Prostate gland (tissue), 2 donors: Measurements from ENCODE around the gene GFPT2. TPM values are rescaled to one million over a fixed set of nuclear protein-coding genes. Genes with fewer than 3 reads are reported as not detected.

Experiments
- DNase-seq: peaks from one replicate; pipeline ENCODE4 v3.0.0-alpha.2; 2019; ENCODE audit warnings: low spot score
- H3K27ac ChIP-seq, 2 donors: fragments of 200-600 bp; sonication (generic); 2 replicates each; pipeline ENCODE4 v1.5.1; 2017 to 2019
- H3K27me3 ChIP-seq: fragments of 200-600 bp; sonication (generic); replicated peaks from 2 replicates; pipeline ENCODE4 v1.5.1; 2019; ENCODE audit not compliant: insufficient read depth
- H3K36me3 ChIP-seq, 2 donors: fragments of 200-600 bp; sonication (generic); 1 replicate in 1 of 2; 2 replicates in 1 of 2; pipeline versions ENCODE4 v1.5.1 to v1.8.1; 2017 to 2019
- H3K4me1 ChIP-seq: fragments of 200-600 bp; sonication (generic); replicated peaks from 2 replicates; pipeline ENCODE4 v1.5.1; 2019
- H3K4me3 ChIP-seq, 2 donors: fragments of 200-600 bp; sonication (generic); 2 replicates each; pipeline ENCODE4 v1.5.1; 2017 to 2019
- H3K9me3 ChIP-seq: fragments of 200-600 bp; sonication (generic); 2 replicates; pipeline ENCODE4 v1.5.1; 2017
- POLR2A ChIP-seq: fragments of 450-650 bp; IDR thresholded peaks from one replicate; pipeline ENCODE4 v1.6.1; 2016; ENCODE audit warnings: antibody characterized with exemption, mild to moderate bottlenecking
- POLR2AphosphoS5 ChIP-seq: sonication (generic); formaldehyde crosslinking; IDR thresholded peaks from one replicate; pipeline ENCODE4 v1.6.1; 2017; ENCODE audit warnings: antibody characterized with exemption
- WGBS: methylation state at CpG from one replicate; pipeline ENCODE4 v1.1.5; 2018; 5-methylcytosine and 5-hydroxymethylcytosine counted together
- intact Hi-C: fragments of 100-400 bp; cut with DNase I; formaldehyde crosslinking; loops from one replicate; pipeline ENCODE4 v1.14.2; 2022
- total RNA-seq, 2 donors: library from RNA; depleted of rRNA; stranded (reverse); fragments of >200 nt; gene quantifications; one replicate each; pipeline ENCODE4 v1.1.0, GENCODE V29; 2016
- TF ChIP-seq, protein P1 (sequence below), 4 experiments: fragments of 200-600 bp in 2 of 4; fragments of 450-650 bp in 2 of 4; sonication (generic) in 2 of 4; IDR thresholded peaks; 1 replicate in 3 of 4; 2 replicates in 1 of 4; pipeline ENCODE4 v1.5.1; 2016 to 2019; ENCODE audit warnings: antibody characterized with exemption in 4 of 4, mild to moderate bottlenecking in 2 of 4, moderate library complexity in 2 of 4

GFPT2 gene
- total RNA-seq, 2 donors from 2014 or later: 3.2 to 14.0 TPM

DNA sequence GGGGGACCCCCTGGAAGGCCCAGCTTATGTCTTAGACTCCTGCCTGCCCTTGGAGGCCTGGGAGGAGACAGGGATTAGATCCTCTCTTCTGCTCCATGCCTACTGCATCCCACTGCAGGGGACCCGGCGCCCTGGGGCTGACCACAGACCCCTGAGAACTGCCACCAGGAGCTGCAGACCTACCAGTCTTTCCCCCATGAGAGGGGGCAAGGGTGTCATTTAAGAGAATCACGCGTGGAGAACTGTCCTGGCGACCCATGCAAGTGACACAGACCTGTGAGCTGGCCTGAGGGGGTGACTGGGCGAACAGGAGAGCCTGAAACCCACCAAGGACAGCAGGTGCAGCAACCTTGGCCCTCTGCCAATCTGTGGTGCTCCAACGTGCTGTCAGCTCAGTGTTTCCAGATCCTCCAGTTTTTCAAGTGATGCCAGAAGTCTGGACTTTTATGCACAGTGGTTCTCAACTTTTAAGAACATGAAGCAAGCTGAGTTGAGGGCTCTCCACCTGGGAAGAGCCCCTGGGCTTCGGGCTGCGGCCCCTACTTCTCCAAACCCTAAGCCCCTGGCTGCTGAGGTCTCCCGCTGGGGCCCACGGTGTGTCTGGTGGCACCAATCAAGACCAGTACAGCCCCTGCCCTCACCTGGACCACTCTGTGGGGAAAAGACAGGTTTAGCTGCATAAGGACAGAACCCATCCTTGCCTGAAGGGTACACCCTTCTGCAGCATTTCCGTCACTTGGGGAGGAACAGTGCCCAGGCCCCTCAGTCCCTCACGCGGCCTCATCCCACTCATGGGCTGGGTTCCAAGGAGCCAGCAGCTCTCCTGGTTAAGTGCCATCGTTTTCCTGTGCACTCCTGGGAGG, 18.2 kb downstream of the GFPT2 start:
- intact Hi-C loops: no loop called here
- Histone ChIP-seq H3K27me3 (no peaks in the 10 kb centered on the region), H3K4me3 (no peak overlapping the region), H3K4me1 (no peaks in the 10 kb centered on the region), H3K36me3 (no peaks in the 10 kb centered on the region), H3K9me3 (no peaks in the 10 kb centered on the region), H3K27ac (no peak overlapping the region)
- TF ChIP-seq POLR2AphosphoS5: no peak
- no peak for TF ChIP-seq POLR2A
- TF ChIP-seq, protein P1, sequence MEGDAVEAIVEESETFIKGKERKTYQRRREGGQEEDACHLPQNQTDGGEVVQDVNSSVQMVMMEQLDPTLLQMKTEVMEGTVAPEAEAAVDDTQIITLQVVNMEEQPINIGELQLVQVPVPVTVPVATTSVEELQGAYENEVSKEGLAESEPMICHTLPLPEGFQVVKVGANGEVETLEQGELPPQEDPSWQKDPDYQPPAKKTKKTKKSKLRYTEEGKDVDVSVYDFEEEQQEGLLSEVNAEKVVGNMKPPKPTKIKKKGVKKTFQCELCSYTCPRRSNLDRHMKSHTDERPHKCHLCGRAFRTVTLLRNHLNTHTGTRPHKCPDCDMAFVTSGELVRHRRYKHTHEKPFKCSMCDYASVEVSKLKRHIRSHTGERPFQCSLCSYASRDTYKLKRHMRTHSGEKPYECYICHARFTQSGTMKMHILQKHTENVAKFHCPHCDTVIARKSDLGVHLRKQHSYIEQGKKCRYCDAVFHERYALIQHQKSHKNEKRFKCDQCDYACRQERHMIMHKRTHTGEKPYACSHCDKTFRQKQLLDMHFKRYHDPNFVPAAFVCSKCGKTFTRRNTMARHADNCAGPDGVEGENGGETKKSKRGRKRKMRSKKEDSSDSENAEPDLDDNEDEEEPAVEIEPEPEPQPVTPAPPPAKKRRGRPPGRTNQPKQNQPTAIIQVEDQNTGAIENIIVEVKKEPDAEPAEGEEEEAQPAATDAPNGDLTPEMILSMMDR (IDR thresholded peaks at IDR 0.05): no peak
- WGBS: 71% methylated on average over 13 of the region's 15 CpGs
- DNase-seq: no peak

DNA sequence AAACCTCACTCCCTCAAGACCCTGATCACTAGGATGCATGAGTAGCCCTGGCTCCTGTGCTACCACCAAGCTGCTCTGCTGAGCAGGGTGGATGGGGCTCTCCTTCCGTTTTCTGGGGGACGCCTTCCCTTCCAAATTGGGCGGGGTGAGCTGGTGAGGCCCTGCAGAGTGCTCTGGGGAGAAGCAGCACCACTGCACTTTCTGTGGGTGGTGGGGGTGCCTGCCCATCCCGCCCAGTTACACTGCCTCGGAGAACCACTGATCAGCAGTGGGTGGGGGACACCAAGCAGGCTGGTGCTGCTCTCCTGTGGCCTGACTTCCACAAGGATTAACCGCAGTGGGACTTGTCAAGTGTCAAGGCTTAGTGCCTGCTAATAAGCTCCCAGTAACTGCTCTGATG, 19.0 kb downstream of the GFPT2 start:
- Histone ChIP-seq H3K4me3 (no peak overlapping the region), H3K27ac (no peak overlapping the region), H3K4me1 (no peaks in the 10 kb centered on the region), H3K9me3 (no peaks in the 10 kb centered on the region), H3K36me3 (no peaks in the 10 kb centered on the region), H3K27me3 (no peaks in the 10 kb centered on the region)
- TF ChIP-seq POLR2A: no peak
- no peak for TF ChIP-seq POLR2AphosphoS5
- TF ChIP-seq, protein P1 (IDR thresholded peaks at IDR 0.05): no peak
- intact Hi-C loops: no loop called here
- WGBS: 93% methylated on average over 6 of the region's 6 CpGs
- no peak for DNase-seq

DNA sequence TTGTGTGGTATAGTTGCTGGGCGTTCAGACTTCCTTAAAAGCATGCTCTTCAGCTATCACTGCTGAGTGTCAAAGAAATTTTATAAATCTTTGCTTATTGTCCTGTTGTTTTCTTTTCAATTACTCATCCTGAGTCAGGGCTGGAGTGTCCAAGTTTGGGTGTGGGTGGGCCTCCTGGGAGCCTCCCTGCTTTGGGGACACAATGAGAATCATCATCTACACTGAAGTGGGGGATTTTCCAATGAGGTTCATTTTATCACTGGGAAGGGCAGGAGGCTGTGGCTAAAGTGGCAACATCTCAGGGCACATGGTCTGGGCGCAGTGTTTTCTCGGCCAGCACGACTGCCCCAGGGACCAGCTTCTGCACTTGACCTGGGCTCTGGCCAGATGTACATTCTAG, 19.5 kb downstream of the GFPT2 start:
- H3K36me3 ChIP-seq: no peaks in the 10 kb centered on the region
- no peaks in the 10 kb centered on the region for H3K9me3 ChIP-seq
- WGBS: 81% methylated on average over 4 of the region's 4 CpGs
- H3K4me3 ChIP-seq: no peak overlapping the region
- TF ChIP-seq POLR2A (no peak), POLR2AphosphoS5 (no peak)
- no peaks in the 10 kb centered on the region for H3K4me1 ChIP-seq
- intact Hi-C loops: no loop called here
- H3K27me3 ChIP-seq: no peaks in the 10 kb centered on the region
- DNase-seq: no peak
- no peak overlapping the region for H3K27ac ChIP-seq

DNA sequence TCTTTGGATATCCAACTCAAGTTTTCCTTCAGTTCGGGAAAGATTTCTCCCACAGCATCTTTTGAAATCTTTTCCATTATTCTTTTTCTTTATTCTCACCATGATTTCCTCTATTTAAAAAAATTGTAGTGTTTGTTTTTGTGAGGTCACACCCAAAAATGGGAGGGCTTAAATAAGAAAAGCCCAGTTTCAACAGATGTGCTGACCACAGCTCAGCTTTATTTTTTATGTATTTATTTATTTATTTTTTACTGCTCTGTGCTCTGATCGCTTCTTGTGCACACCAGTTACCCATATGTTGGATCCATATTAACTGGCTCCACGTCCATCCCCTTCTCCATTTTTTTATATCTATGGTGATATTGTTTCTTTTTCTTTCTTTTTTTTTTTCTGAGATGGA, 20.3 kb downstream of the GFPT2 start:
- no peaks in the 10 kb centered on the region for H3K36me3 ChIP-seq
- intact Hi-C loops: no loop called here
- H3K4me3 ChIP-seq: no peak overlapping the region
- H3K27me3 ChIP-seq: no peaks in the 10 kb centered on the region
- no peak for DNase-seq
- 74% methylated on average over 3 of the region's 3 CpGs for whole genome bisulfite sequencing
- H3K9me3 ChIP-seq: no peaks in the 10 kb centered on the region
- no peaks in the 10 kb centered on the region for H3K4me1 ChIP-seq
- no peak overlapping the region for H3K27ac ChIP-seq
- TF ChIP-seq POLR2A (no peak), POLR2AphosphoS5 (no peak)
- TF ChIP-seq, protein P1 (IDR thresholded peaks at IDR 0.05): no peak

DNA sequence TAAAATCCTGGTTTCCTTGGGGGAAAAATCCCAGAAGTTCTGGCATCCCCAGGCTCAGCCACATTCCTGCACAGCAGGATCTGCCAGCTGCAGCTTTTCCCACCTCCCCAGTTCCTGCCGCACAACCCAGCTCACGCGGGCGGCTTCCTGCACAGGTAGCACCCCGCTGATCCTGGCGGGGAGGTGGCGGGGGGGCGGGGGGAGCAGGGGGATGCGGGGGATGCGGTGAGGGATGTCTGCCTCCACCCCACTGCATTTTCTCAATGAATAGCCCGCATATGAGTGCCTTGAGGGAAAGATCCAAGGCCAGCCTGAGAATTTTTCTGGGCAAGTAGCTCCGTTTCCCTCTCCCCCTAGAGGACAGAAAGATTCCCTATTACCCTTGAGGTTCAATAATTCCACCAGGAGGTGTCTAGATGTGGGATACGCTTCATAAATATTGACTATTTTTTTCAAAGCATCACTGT, 21.1 kb downstream of the GFPT2 start:
- H3K27ac ChIP-seq: no peak overlapping the region

More for the DNA sequence above, 21.1 kb downstream of the GFPT2 start:
- Histone ChIP-seq H3K36me3 (no peaks in the 10 kb centered on the region), H3K4me1 (no peaks in the 10 kb centered on the region), H3K4me3 (no peak overlapping the region), H3K27me3 (no peaks in the 10 kb centered on the region), H3K9me3 (no peaks in the 10 kb centered on the region)
- intact Hi-C loops: no loop called here
- no peak for DNase-seq
- 16% methylated on average over 13 of the region's 13 CpGs for WGBS
- TF ChIP-seq POLR2AphosphoS5 (no peak), POLR2A (no peak)
- TF ChIP-seq, protein P1 (IDR thresholded peaks at IDR 0.05): no peak
